Progenitor cell of endocrine pancreas (in vitro differentiated cells): ENCODE measurements around the gene CYP2W1. TPM values are rescaled to one million over a fixed set of nuclear protein-coding genes. Genes with fewer than 3 reads are reported as not detected.

Experiments
- DNase-seq: peaks from one replicate; pipeline ENCODE4 v3.0.0; 2021; ENCODE audit warnings: low spot score; ENCODE audit not compliant: unreplicated experiment
- H3K27ac Mint-ChIP-seq: 2 replicates; pipeline ENCODE4 v1.8.0; 2021; ENCODE audit warnings: mild to moderate bottlenecking, moderate library complexity, mixed read lengths
- H3K27me3 Mint-ChIP-seq: 2 replicates; pipeline ENCODE4 v1.8.0; 2021; ENCODE audit warnings: mixed read lengths
- H3K36me3 Mint-ChIP-seq: 2 replicates; pipeline ENCODE4 v1.8.0; 2022; ENCODE audit warnings: mixed read lengths; ENCODE audit not compliant: insufficient read depth
- H3K4me1 Mint-ChIP-seq: 2 replicates; pipeline ENCODE4 v1.8.0; 2021; ENCODE audit warnings: low read depth, mixed read lengths
- H3K4me3 Mint-ChIP-seq: 2 replicates; pipeline ENCODE4 v1.8.0; 2021; ENCODE audit warnings: low read depth, mild to moderate bottlenecking, moderate library complexity, mixed read lengths
- H3K9me3 Mint-ChIP-seq: 2 replicates; pipeline ENCODE4 v1.8.0; 2021; ENCODE audit warnings: low read depth, mixed read lengths
- CTCF ChIP-seq: fragments of 200-600 bp; sonication (generic); IDR thresholded peaks from one replicate; pipeline ENCODE4 v1.5.0; 2021; ENCODE audit warnings: antibody characterized with exemption, mild to moderate bottlenecking; ENCODE audit not compliant: unreplicated experiment
- total RNA-seq: library from RNA; stranded (reverse); gene quantifications from 2 replicates; pipeline ENCODE4 v1.2.1, GENCODE V29; 2021

The CYP2W1 gene
- total RNA-seq, 1 donor from 2014 or later: 1.2 TPM

- Mint-ChIP-seq H3K4me1 (peaks cover 3% of the 10 kb centered on the region), H3K36me3 (no peaks in the 10 kb centered on the region), H3K27ac (peak overlapping the region; percentile 69), H3K9me3 (no peaks in the 10 kb centered on the region), H3K4me3 (no peak overlapping the region), H3K27me3 (no peaks in the 10 kb centered on the region)
- no peak for DNase-seq
- TF ChIP-seq CTCF: no peak
Observed at GRCh38 chr7:985127-985416, 2.1 kb downstream of the CYP2W1 start.

- peak overlapping the region; percentile 69 for H3K27ac Mint-ChIP-seq
- H3K27me3 Mint-ChIP-seq: no peaks in the 10 kb centered on the region
- no peaks in the 10 kb centered on the region for H3K9me3 Mint-ChIP-seq
- no peaks in the 10 kb centered on the region for H3K36me3 Mint-ChIP-seq
- DNase-seq: no peak
- peaks cover 1% of the 10 kb centered on the region for H3K4me1 Mint-ChIP-seq
- no peak overlapping the region for H3K4me3 Mint-ChIP-seq
- TF ChIP-seq CTCF: no peak
Observed at GRCh38 chr7:985915-986741, 3.1 kb downstream of the CYP2W1 start.

- no peak for TF ChIP-seq CTCF
- Mint-ChIP-seq H3K27me3 (no peaks in the 10 kb centered on the region), H3K9me3 (no peaks in the 10 kb centered on the region), H3K4me1 (peaks cover 1% of the 10 kb centered on the region), H3K4me3 (no peak overlapping the region), H3K36me3 (no peaks in the 10 kb centered on the region), H3K27ac (no peak overlapping the region)
- no peak for DNase-seq
Observed at GRCh38 chr7:986766-987751, 4.1 kb downstream of the CYP2W1 start.

DNA sequence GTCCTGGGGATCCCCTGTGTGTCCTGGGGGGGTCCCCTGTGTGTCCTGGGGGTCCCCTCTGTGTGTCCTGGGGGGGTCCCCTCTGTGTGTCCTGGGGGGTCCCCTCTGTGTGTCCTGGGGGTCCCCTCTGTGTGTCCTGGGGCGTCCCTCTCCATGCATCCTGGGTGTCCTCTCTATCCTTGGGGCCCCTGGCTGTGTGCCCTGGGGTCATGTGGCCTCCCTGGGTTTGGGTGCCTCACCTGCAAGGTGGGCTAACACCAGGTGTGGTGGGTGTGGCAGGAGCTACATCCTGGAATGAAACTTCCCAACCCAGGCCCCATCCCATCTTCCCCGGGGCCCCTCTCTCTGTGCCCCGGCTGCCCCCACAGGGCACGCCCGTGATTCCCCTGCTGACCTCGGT lies 4.9 kb downstream of the CYP2W1 start:
- Mint-ChIP-seq H3K27me3 (no peaks in the 10 kb centered on the region), H3K9me3 (no peaks in the 10 kb centered on the region), H3K27ac (no peak overlapping the region), H3K4me1 (peaks cover 2% of the 10 kb centered on the region), H3K4me3 (no peak overlapping the region), H3K36me3 (no peaks in the 10 kb centered on the region)
- TF ChIP-seq CTCF: no peak
- no peak for DNase-seq

GRCh38 chr7:988426-988911 lies 5.5 kb downstream of the CYP2W1 start:
- no peaks in the 10 kb centered on the region for H3K27me3 Mint-ChIP-seq
- no peak for DNase-seq
- no peak for TF ChIP-seq CTCF
- H3K4me3 Mint-ChIP-seq: no peak overlapping the region
- H3K36me3 Mint-ChIP-seq: no peaks in the 10 kb centered on the region
- H3K27ac Mint-ChIP-seq: no peak overlapping the region
- H3K4me1 Mint-ChIP-seq: peaks cover 5% of the 10 kb centered on the region
- no peaks in the 10 kb centered on the region for H3K9me3 Mint-ChIP-seq
